HG03103 (cell line): ENCODE results near the gene GPC2.

Source experiments
- ATAC-seq: cut with Tn5 transposase; IDR thresholded peaks from one replicate; pipeline ENCODE4 v1.9.1; 2021; ENCODE audit warnings: low read depth; ENCODE audit not compliant: unreplicated experiment

Gene GPC2

GRCh38 chr7:100171087-100171681 is 6.0 kb downstream of the GPC2 start:
- no peak for ATAC-seq

- no peak for ATAC-seq
Observed at GRCh38 chr7:100170101-100170897, 6.9 kb downstream of the GPC2 start.

- no peak for ATAC-seq
Observed at GRCh38 chr7:100169147-100169850, 7.9 kb downstream of the GPC2 start.

- no peak for ATAC-seq
Observed at GRCh38 chr7:100167912-100168323, 9.3 kb downstream of the GPC2 start.

- no peak for ATAC-seq
Observed at GRCh38 chr7:100166970-100167911, 9.9 kb downstream of the GPC2 start.

GRCh38 chr7:100166317-100166940 is 10.8 kb downstream of the GPC2 start:
- no peak for ATAC-seq

GRCh38 chr7:100163871-100164270 is 13.3 kb downstream of the GPC2 start:
- ATAC-seq, result no peak

- ATAC-seq, result no peak
Observed at GRCh38 chr7:100163006-100163531, 14.1 kb downstream of the GPC2 start.

GRCh38 chr7:100160067-100160466 is 17.1 kb downstream of the GPC2 start:
- ATAC-seq, result no peak

- no peak for ATAC-seq
Observed at GRCh38 chr7:100159099-100159623, 18.0 kb downstream of the GPC2 start.

- peak; percentile 66 for ATAC-seq
Observed at GRCh38 chr7:100158229-100159098, 18.7 kb downstream of the GPC2 start, which contains the start of gene TRAPPC14. TRAPPC14 (minus strand) TSS chr7:100158723; CDS start chr7:100158499, 224 bp downstream.

- no peak for ATAC-seq
Observed at GRCh38 chr7:100157334-100158228, 19.6 kb downstream of the GPC2 start.

- no peak for ATAC-seq
Observed at GRCh38 chr7:100157069-100157333, 20.2 kb downstream of the GPC2 start.

- no peak for ATAC-seq
Observed at GRCh38 chr7:100156331-100157068, 20.7 kb downstream of the GPC2 start.

GRCh38 chr7:100155553-100156317 is 21.4 kb downstream of the GPC2 start:
- no peak for ATAC-seq
